Testis (tissue), 3 donors: ENCODE data around the gene FGF4. TPM values are rescaled to one million over a fixed set of nuclear protein-coding genes. Genes with fewer than 3 reads are reported as not detected.
A peak's percentile ranks its signal among the peaks of the same experiment; 100 is the strongest.

Source experiments
- DNase-seq: peaks from one replicate; pipeline ENCODE4 v3.0.0-alpha.2; 2019
- H3K27ac ChIP-seq, 2 donors: fragments of 200-600 bp; sonication (generic); one replicate each; pipeline ENCODE4 v1.5.1; 2019
- H3K27me3 ChIP-seq: fragments of 200-600 bp; sonication (generic); one replicate; pipeline ENCODE4 v1.5.1; 2019
- H3K36me3 ChIP-seq: fragments of 200-600 bp; sonication (generic); one replicate; pipeline ENCODE4 v1.5.1; 2017; ENCODE audit warnings: low read depth; ENCODE audit errors: missing control alignments
- H3K4me1 ChIP-seq: fragments of 200-600 bp; sonication (generic); one replicate; pipeline ENCODE4 v1.5.1; 2019
- H3K4me3 ChIP-seq, 2 donors: fragments of 200-600 bp; sonication (generic); one replicate each; pipeline ENCODE4 v1.5.1; 2017 to 2019
- H3K9me3 ChIP-seq: fragments of 200-600 bp; sonication (generic); one replicate; pipeline ENCODE4 v1.5.1; 2017
- POLR2A ChIP-seq: fragments of 450-650 bp; IDR thresholded peaks from one replicate; pipeline ENCODE4 v1.6.1; 2017; ENCODE audit warnings: antibody characterized with exemption, mild to moderate bottlenecking, moderate library complexity
- WGBS, 2 donors: methylation state at CpG; one replicate each; pipeline ENCODE4 v1.1.5; 2018; 5-methylcytosine and 5-hydroxymethylcytosine counted together
- intact Hi-C: fragments of 100-400 bp; cut with DNase I; formaldehyde crosslinking; loops from one replicate; pipeline ENCODE4 v1.15.1; 2023; ENCODE audit warnings: low total_unique reads
- polyA plus RNA-seq: library from polyadenylated mRNA; stranded (reverse); fragments of 350-450 nt; fragmentation: Illumina TruSeq; extraction: RNeasy Lipid Tissue Mini Kit (QIAGEN cat#74804); gene quantifications from one replicate; pipeline ENCODE4 v1.2.3, GENCODE V29; 2014; ENCODE audit warnings: low read depth, low replicate concordance; ENCODE audit not compliant: insufficient read depth
- total RNA-seq, 2 donors: library from RNA; depleted of rRNA; stranded (reverse); fragments of >200 nt; gene quantifications; one replicate each; pipeline ENCODE4 v1.2.3, GENCODE V29; 2016
- TF ChIP-seq, protein P1 (sequence below), 3 experiments: fragments of 450-650 bp in 2 of 3; fragments of 200-600 bp in 1 of 3; sonication (generic) in 1 of 3; IDR thresholded peaks; one replicate each; pipeline ENCODE4 v1.5.1; 2016 to 2019; ENCODE audit warnings: antibody characterized with exemption in 3 of 3, mild to moderate bottlenecking in 2 of 3, moderate library complexity in 1 of 3

FGF4 gene
- total and polyA plus RNA-seq, 3 donors from 2014 or later = 0.28 to 2.8 (median 0.87) TPM

DNA sequence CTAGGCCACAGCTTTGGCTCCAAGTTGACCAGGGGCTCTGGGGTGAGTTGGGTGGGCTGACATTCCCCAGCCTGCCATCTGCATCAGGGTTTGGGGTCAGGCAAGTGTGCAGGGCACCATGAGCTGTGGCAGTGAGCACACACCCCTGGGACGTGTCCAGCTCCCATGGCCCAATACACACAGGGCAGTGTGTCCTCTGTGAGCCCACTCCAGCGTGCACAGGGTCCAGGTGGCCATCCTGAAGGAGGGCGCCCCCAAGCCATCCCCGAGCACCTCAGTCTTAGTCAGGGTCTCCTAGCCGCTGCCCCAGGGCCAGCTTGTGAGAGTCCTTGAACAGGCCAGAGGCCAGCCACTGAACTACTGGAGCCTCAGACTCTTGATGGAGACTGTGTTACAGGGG lies 45.3 kb upstream of the FGF4 start:
- 90% methylated on average over 5 of the region's 5 CpGs; no CpG with 5 or more reads in 1 of the 2 donors for WGBS, 2 donors
- H3K36me3 ChIP-seq = no peaks in the 10 kb centered on the region
- H3K4me3 ChIP-seq = no peak overlapping the region
- H3K4me1 ChIP-seq = peaks cover 4% of the 10 kb centered on the region
- TF ChIP-seq POLR2A = no peak
- TF ChIP-seq, protein P1, sequence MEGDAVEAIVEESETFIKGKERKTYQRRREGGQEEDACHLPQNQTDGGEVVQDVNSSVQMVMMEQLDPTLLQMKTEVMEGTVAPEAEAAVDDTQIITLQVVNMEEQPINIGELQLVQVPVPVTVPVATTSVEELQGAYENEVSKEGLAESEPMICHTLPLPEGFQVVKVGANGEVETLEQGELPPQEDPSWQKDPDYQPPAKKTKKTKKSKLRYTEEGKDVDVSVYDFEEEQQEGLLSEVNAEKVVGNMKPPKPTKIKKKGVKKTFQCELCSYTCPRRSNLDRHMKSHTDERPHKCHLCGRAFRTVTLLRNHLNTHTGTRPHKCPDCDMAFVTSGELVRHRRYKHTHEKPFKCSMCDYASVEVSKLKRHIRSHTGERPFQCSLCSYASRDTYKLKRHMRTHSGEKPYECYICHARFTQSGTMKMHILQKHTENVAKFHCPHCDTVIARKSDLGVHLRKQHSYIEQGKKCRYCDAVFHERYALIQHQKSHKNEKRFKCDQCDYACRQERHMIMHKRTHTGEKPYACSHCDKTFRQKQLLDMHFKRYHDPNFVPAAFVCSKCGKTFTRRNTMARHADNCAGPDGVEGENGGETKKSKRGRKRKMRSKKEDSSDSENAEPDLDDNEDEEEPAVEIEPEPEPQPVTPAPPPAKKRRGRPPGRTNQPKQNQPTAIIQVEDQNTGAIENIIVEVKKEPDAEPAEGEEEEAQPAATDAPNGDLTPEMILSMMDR (IDR thresholded peaks at IDR 0.05) = no peak
- H3K9me3 ChIP-seq = no peaks in the 10 kb centered on the region
- DNase-seq = no peak
- intact Hi-C loops = no loop called here
- no peak overlapping the region for H3K27ac ChIP-seq
- no peaks in the 10 kb centered on the region for H3K27me3 ChIP-seq

DNA sequence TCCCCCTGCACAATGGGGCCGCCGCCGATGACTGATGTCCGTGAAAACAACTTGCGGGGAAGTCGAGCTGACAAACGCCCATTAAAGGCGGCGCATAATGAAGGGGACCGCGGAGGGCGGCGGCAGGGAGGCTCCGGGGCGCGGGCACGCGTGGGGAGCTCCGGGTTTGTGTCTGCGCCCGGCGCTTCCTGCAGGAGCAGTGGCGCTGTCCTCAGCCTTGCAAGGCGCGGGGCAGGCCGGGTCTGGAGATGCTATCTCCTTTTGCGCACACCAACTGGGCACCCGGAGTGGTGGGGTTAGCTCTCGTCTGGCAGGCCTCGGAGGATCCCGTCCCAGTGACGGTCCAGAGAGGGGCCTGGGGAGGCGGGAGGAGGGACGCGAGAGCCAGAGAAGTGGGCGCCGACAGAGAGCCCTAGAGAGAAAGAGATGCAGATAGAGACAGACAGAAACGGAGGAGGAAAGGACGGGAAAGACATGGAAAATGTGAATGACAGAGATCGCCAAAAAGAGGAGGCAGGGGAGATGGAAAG lies 44.5 kb upstream of the FGF4 start:
- TF ChIP-seq POLR2A = no peak
- TF ChIP-seq, protein P1 (IDR thresholded peaks at IDR 0.05) = no peak
- DNase-seq = no peak
- H3K27me3 ChIP-seq = no peaks in the 10 kb centered on the region

DNA sequence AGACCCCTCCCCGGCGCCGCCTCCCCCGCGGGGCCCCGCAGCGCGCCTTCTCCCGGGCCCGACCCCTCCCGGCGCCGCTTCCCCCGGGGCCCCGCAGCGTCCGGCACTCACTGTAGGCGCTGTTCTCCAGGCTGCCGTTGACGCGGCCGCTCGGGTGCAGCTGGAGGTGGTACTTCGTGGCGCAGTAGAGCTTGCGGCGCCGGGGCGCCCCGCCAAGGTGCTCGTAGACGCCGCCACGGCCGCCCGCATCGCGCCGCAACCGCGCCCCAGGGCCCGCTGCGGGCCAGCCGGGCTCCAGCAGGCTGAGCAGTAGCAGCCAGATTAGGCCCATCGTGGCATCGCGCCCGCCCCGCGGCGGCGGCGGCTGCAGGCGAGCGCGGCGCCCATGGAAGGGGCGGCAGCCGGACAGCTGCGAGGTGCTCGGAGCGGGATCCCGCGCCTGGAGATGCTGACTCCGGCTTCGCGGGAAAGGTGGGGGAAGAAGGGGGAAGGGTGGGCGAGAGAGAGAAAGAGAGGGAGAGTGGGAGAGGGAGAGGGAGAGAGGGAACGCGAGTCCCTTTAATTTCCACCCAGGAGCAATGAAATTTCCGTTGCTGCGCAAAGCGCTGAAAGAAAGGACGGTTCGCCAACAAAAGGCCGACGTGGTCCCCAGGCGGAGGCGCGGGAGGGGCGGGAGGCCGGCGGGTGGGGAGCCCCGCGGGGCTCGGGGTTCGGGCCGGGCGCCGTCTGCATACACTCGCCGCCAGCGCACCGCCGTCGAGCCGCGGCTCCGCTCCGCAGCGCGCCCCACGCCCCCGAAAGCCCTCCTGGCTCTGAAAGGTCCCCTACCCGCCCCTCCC lies 43.7 kb upstream of the FGF4 start, which contains the start of gene FGF3:
Gene FGF3, minus strand, starts transcription at position 814 of the 839 bp plus-strand sequence. Its CDS starts 483 bp downstream, at position 331.
- no peaks in the 10 kb centered on the region for H3K27me3 ChIP-seq
- intact Hi-C loops = no loop called here
- peaks cover 4% of the 10 kb centered on the region for H3K4me1 ChIP-seq
- H3K27ac ChIP-seq = no peak within 1 kb of the TSS
- no peak for DNase-seq
- peak within 1 kb of the TSS in 1 of 2 donors; percentile 15 for H3K4me3 ChIP-seq
- TF ChIP-seq POLR2A = no peak
- TF ChIP-seq, protein P1 (IDR thresholded peaks at IDR 0.05) = no peak
- 1% methylated on average over 21 to 99 of the region's 105 CpGs for WGBS, 2 donors
- no peaks in the 10 kb centered on the region for H3K36me3 ChIP-seq
- H3K9me3 ChIP-seq = no peaks in the 10 kb centered on the region

More for the DNA sequence above, 44.5 kb upstream of the FGF4 start:
- Histone ChIP-seq H3K4me3 (no peak overlapping the region), H3K9me3 (no peaks in the 10 kb centered on the region), H3K36me3 (no peaks in the 10 kb centered on the region), H3K27ac (no peak overlapping the region), H3K4me1 (peaks cover 4% of the 10 kb centered on the region)
- intact Hi-C loops = no loop called here
- WGBS, 2 donors = 1 to 2% methylated on average over 14 to 37 of the region's 40 CpGs

DNA sequence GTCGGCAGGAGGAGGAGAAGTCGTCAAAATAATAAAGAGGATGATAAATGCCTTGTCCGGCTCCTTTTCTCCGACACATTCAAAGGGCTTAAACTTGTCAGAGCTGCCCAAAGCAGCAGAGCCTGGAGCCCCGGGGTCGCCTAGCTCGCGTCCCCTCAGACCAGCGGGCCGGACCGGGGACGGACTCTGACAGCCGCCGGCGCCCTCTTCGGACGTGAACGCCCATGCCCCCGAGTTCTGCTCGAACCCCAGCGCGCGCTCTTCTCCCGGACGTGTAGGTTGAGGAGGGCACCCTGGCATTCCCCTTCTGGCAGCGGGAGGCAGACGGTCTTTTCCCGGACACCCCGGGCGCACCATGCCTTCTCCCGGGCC lies 43.1 kb upstream of the FGF4 start:
- peak overlapping the region in 1 of 2 donors; percentile 15 for H3K4me3 ChIP-seq
- no peaks in the 10 kb centered on the region for H3K9me3 ChIP-seq
- no peak overlapping the region for H3K27ac ChIP-seq
- DNase-seq = no peak
- no peak for TF ChIP-seq POLR2A
- TF ChIP-seq, protein P1 (IDR thresholded peaks at IDR 0.05) = no peak
- intact Hi-C loops = no loop called here
- no peaks in the 10 kb centered on the region for H3K36me3 ChIP-seq
- H3K4me1 ChIP-seq = peaks cover 4% of the 10 kb centered on the region
- 1% methylated on average over 31 of the region's 31 CpGs; no CpG with 5 or more reads in 1 of the 2 donors for WGBS, 2 donors
- H3K27me3 ChIP-seq = no peaks in the 10 kb centered on the region
